Keratinocyte (primary cell): ENCODE results near the gene SNRNP27.

Experiments used
- CTCF ChIP-seq, 3 experiments: IDR thresholded peaks in 1 of 3; conservative IDR thresholded peaks in 1 of 3; optimal IDR thresholded peaks in 1 of 3; 2 replicates in 2 of 3; 3 replicates in 1 of 3; pipeline versions ENCODE3 to v1.5.1; 2011; ENCODE audit warnings: low read length in 3 of 3, mild to moderate bottlenecking in 3 of 3, moderate library complexity in 2 of 3, control low read depth in 1 of 3, inconsistent platforms in 1 of 3; ENCODE audit not compliant: insufficient read depth in 2 of 3; ENCODE audit errors: extremely low read depth in 1 of 3
- EZH2 ChIP-seq: IDR thresholded peaks from one replicate; pipeline ENCODE4 v1.6.1; 2012; ENCODE audit warnings: inconsistent platforms, mild to moderate bottlenecking, low read length, moderate library complexity

GRCh38 chr2:69948032-69948962, 54.5 kb downstream of the SNRNP27 start:
- no peak for TF ChIP-seq CTCF (optimal IDR thresholded peaks at IDR 0.05 in 1 of 3, IDR thresholded peaks at IDR 0.05 in 1 of 3, conservative IDR thresholded peaks at IDR 0.05 in 1 of 3; ENCODE audit: extremely low read depth in 1 of 3, insufficient read depth in 2 of 3, low read length in 3 of 3)
- TF ChIP-seq EZH2, result no peak
